Osteoblast (primary cell): ENCODE data around the gene BMP8A. TPM values are rescaled to one million over a fixed set of nuclear protein-coding genes. Genes with fewer than 3 reads are reported as not detected.

Experiments
- DNase-seq: peaks from one replicate; pipeline ENCODE4 v3.0.0; 2011; ENCODE audit warnings: low spot score, mixed read lengths; ENCODE audit not compliant: insufficient read length; ENCODE audit errors: missing footprints
- H2AFZ ChIP-seq: 2 replicates; pipeline ENCODE4 v1.6.0; 2011; ENCODE audit warnings: mild to moderate bottlenecking, low read length
- H3K27ac ChIP-seq: 2 replicates; pipeline ENCODE4 v1.5.1; 2011; ENCODE audit warnings: mild to moderate bottlenecking, low read depth, low read length, moderate library complexity
- H3K27me3 ChIP-seq: 2 replicates; pipeline ENCODE4 v1.6.0; 2012; ENCODE audit warnings: mild to moderate bottlenecking, control low read depth, inconsistent platforms, low read length, moderate library complexity; ENCODE audit not compliant: insufficient read depth
- H3K36me3 ChIP-seq: 2 replicates; pipeline ENCODE4 v1.5.1; 2011; ENCODE audit warnings: mild to moderate bottlenecking, low read length, control low read depth, moderate library complexity; ENCODE audit not compliant: insufficient read depth
- H3K4me1 ChIP-seq: 2 replicates; pipeline ENCODE4 v1.5.1; 2011; ENCODE audit warnings: mild to moderate bottlenecking, low read length, control low read depth, moderate library complexity; ENCODE audit not compliant: insufficient read depth
- H3K4me2 ChIP-seq: 2 replicates; pipeline ENCODE4 v1.6.0; 2011; ENCODE audit warnings: mild to moderate bottlenecking, low read length; ENCODE audit not compliant: insufficient read depth
- H3K4me3 ChIP-seq: fragments of 200-600 bp; sonication (generic); 3 replicates; pipeline ENCODE4 v1.5.1; 2012; ENCODE audit warnings: mild to moderate bottlenecking, low read length, inconsistent platforms; ENCODE audit not compliant: insufficient read depth
- H3K79me2 ChIP-seq: 2 replicates; pipeline ENCODE4 v1.6.0; 2012; ENCODE audit warnings: mild to moderate bottlenecking, low read length, control low read depth, inconsistent platforms; ENCODE audit not compliant: insufficient read depth
- H3K9me3 ChIP-seq: 2 replicates; pipeline ENCODE4 v1.5.1; 2011; ENCODE audit warnings: low read depth, low read length, control low read depth
- H4K20me1 ChIP-seq: 2 replicates; pipeline ENCODE4 v1.6.0; 2012; ENCODE audit warnings: mild to moderate bottlenecking, low read length, control low read depth; ENCODE audit not compliant: insufficient read depth
- CTCF ChIP-seq: IDR thresholded peaks from 2 replicates; pipeline ENCODE4 v1.5.1; 2011; ENCODE audit warnings: mild to moderate bottlenecking, low read depth, low read length, moderate library complexity; ENCODE audit errors: extremely low read depth
- total RNA-seq: library from RNA; depleted of rRNA; stranded (reverse); fragments of >200 nt; gene quantifications from 2 replicates; pipeline ENCODE4 v1.2.3, GENCODE V29; 2012

Gene BMP8A, protein sequence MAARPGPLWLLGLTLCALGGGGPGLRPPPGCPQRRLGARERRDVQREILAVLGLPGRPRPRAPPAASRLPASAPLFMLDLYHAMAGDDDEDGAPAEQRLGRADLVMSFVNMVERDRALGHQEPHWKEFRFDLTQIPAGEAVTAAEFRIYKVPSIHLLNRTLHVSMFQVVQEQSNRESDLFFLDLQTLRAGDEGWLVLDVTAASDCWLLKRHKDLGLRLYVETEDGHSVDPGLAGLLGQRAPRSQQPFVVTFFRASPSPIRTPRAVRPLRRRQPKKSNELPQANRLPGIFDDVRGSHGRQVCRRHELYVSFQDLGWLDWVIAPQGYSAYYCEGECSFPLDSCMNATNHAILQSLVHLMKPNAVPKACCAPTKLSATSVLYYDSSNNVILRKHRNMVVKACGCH
- total RNA-seq: 0.72 and 2.4 TPM in 2 replicates

- DNase-seq: peak; percentile 97
- Histone ChIP-seq H4K20me1 (peaks cover 9% of the 10 kb centered on the region), H3K9me3 (no peaks in the 10 kb centered on the region), H3K4me2 (peak within 1 kb of the TSS; percentile 55), H3K36me3 (peaks cover 20% of the 10 kb centered on the region), H3K27me3 (peaks cover 14% of the 10 kb centered on the region), H3K79me2 (no peaks in the 10 kb centered on the region), H2AFZ (no peak within 1 kb of the TSS), H3K4me3 (peak within 1 kb of the TSS; percentile 42), H3K4me1 (peaks cover 3% of the 10 kb centered on the region), H3K27ac (no peak within 1 kb of the TSS)
- TF ChIP-seq CTCF: no peak
These were observed at the start of gene BMP8A for GRCh38 chr1:39491146-39491921. TSS of gene BMP8A (plus strand) at chr1:39491636. CDS start at chr1:39491992, 356 bp downstream.

DNA sequence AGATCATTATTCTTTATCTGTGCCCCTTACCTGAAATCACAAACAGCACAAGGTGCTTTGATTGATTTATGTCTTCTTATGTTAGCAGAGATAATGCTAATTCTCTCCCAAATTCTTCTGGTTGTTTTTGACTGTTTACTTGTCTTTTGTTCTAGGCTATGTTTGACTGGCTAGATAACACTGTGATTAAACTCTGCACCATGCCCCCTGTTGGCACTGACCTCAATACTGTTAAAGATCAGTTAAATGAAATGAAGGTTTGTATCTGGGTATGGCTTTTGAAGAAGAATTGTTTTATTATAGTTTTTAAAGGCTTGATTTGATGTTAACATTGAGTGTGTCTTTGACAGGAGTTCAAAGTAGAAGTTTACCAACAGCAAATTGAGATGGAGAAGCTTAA lies 49.6 kb upstream of the BMP8A start:
- Histone ChIP-seq H3K27me3 (no peaks in the 10 kb centered on the region), H3K4me2 (no peak overlapping the region), H3K27ac (no peak overlapping the region), H3K9me3 (no peaks in the 10 kb centered on the region), H3K4me1 (peaks cover 9% of the 10 kb centered on the region), H3K36me3 (peaks cover 89% of the 10 kb centered on the region), H3K4me3 (no peak overlapping the region), H4K20me1 (peaks cover 8% of the 10 kb centered on the region), H2AFZ (no peak overlapping the region), H3K79me2 (peaks cover 5% of the 10 kb centered on the region)
- no peak for DNase-seq
- no peak for TF ChIP-seq CTCF

GRCh38 chr1:39445573-39445972 lies 45.9 kb upstream of the BMP8A start:
- no peak overlapping the region for H3K4me2 ChIP-seq
- H3K36me3 ChIP-seq: peaks cover 87% of the 10 kb centered on the region
- peaks cover 5% of the 10 kb centered on the region for H3K79me2 ChIP-seq
- DNase-seq: no peak
- no peak overlapping the region for H3K27ac ChIP-seq
- no peak overlapping the region for H2AFZ ChIP-seq
- TF ChIP-seq CTCF: no peak
- H3K4me3 ChIP-seq: no peak overlapping the region
- no peaks in the 10 kb centered on the region for H3K27me3 ChIP-seq
- peaks cover 8% of the 10 kb centered on the region for H4K20me1 ChIP-seq
- H3K4me1 ChIP-seq: peaks cover 9% of the 10 kb centered on the region
- no peaks in the 10 kb centered on the region for H3K9me3 ChIP-seq
